ENCODE measurements around the gene TOP2B.

The TOP2B gene

GRCh38 chr3:25589104-25589782 is 75.5 kb downstream of the TOP2B start:
- no peak for TF ChIP-seq CTCF (IDR thresholded peaks at IDR 0.05; ENCODE audit: insufficient read depth, low read depth, low read length, missing control alignments)
- no peak overlapping the region for H3K4me3 ChIP-seq (ENCODE audit: low read length)
- peak; percentile 26 for DNase-seq (ENCODE audit: low read depth)

GRCh38 chr3:25588441-25589103 is 76.1 kb downstream of the TOP2B start:
- no peak for TF ChIP-seq CTCF (IDR thresholded peaks at IDR 0.05; ENCODE audit: insufficient read depth, low read depth, low read length, missing control alignments)
- no peak for DNase-seq (ENCODE audit: low read depth)
- no peak overlapping the region for H3K4me3 ChIP-seq (ENCODE audit: low read length)

- no peak overlapping the region for H3K4me3 ChIP-seq (ENCODE audit: low read length)
- no peak for DNase-seq (ENCODE audit: low read depth)
- no peak for TF ChIP-seq CTCF (IDR thresholded peaks at IDR 0.05; ENCODE audit: insufficient read depth, low read depth, low read length, missing control alignments)
Measured at GRCh38 chr3:25587975-25588374, 76.7 kb downstream of the TOP2B start.

- H3K4me3 ChIP-seq (ENCODE audit: low read length), result no peak overlapping the region
- TF ChIP-seq CTCF (IDR thresholded peaks at IDR 0.05; ENCODE audit: insufficient read depth, low read depth, low read length, missing control alignments), result no peak
- DNase-seq (ENCODE audit: low read depth), result no peak
Measured at GRCh38 chr3:25587526-25587925, 77.2 kb downstream of the TOP2B start.

- no peak overlapping the region for H3K4me3 ChIP-seq (ENCODE audit: low read length)
- peak; percentile 25 for TF ChIP-seq CTCF (IDR thresholded peaks at IDR 0.05; ENCODE audit: insufficient read depth, low read depth, low read length, missing control alignments)
- peak; percentile 74 for DNase-seq (ENCODE audit: low read depth)
Measured at GRCh38 chr3:25587094-25587493, 77.6 kb downstream of the TOP2B start.

- DNase-seq (ENCODE audit: low read depth), result no peak
- no peak for TF ChIP-seq CTCF (IDR thresholded peaks at IDR 0.05; ENCODE audit: insufficient read depth, low read depth, low read length, missing control alignments)
- no peak overlapping the region for H3K4me3 ChIP-seq (ENCODE audit: low read length)
Measured at GRCh38 chr3:25586553-25586952, 78.2 kb downstream of the TOP2B start.

- no peak for TF ChIP-seq CTCF (IDR thresholded peaks at IDR 0.05; ENCODE audit: insufficient read depth, low read depth, low read length, missing control alignments)
- DNase-seq (ENCODE audit: low read depth), result no peak
- H3K4me3 ChIP-seq (ENCODE audit: low read length), result no peak overlapping the region
Measured at GRCh38 chr3:25586167-25586505, 78.6 kb downstream of the TOP2B start.

All from epithelial cell of esophagus (primary cell).